Measurements from ENCODE around the gene GNB2. TPM values are rescaled to one million over a fixed set of nuclear protein-coding genes. Genes with fewer than 3 reads are reported as not detected.

The GNB2 gene
- total and polyA plus RNA-seq, 2 of the 13 experiments (the other 11 are each of a cell fraction or from before 2014, with no cell fraction given), result 48.3 to 67.1 TPM

GRCh38 chr7:100720671-100721504 lies 47.3 kb downstream of the GNB2 start (continued):
- no peak for TF ChIP-seq ETS1 (CRISPR knock-in tag; IDR thresholded peaks at IDR 0.05)
- TF ChIP-seq GTF2F1 (IDR thresholded peaks at IDR 0.05; ENCODE audit: low read length), result no peak
- no peak for TF ChIP-seq MEIS1 (CRISPR knock-in tag; IDR thresholded peaks at IDR 0.05; ENCODE audit: borderline replicate concordance)
- no peak for TF ChIP-seq PBX3 (CRISPR knock-in tag; IDR thresholded peaks at IDR 0.05; ENCODE audit: borderline replicate concordance)
- peak; percentile 54; the same call in 1 of the 2 replicates for TF ChIP-seq E2F1 (CRISPR knock-in tag; IDR thresholded peaks at IDR 0.05)
- TF ChIP-seq ELF3 (CRISPR knock-in tag; IDR thresholded peaks at IDR 0.05), result no peak
- TF ChIP-seq ATF3 (CRISPR knock-in tag; IDR thresholded peaks at IDR 0.05), result no peak
- TF ChIP-seq HNRNPLL (IDR thresholded peaks at IDR 0.05; ENCODE audit: low read depth, low read length, poor library complexity, severe bottlenecking), result peak; percentile 38
- no peak for TF ChIP-seq ZSCAN30 (CRISPR knock-in tag; IDR thresholded peaks at IDR 0.05)
- TF ChIP-seq KLF16 (CRISPR knock-in tag; IDR thresholded peaks at IDR 0.05), result no peak
- no peak for TF ChIP-seq STAT6 (CRISPR knock-in tag; IDR thresholded peaks at IDR 0.05; ENCODE audit: borderline replicate concordance)
- no peak for TF ChIP-seq KAT7 (CRISPR knock-in tag; IDR thresholded peaks at IDR 0.05; ENCODE audit: borderline replicate concordance)
- peak; percentile 25; the same call in 1 of the 2 replicates for TF ChIP-seq THAP8 (CRISPR knock-in tag; IDR thresholded peaks at IDR 0.05; ENCODE audit: borderline replicate concordance)
- TF ChIP-seq SSRP1 (CRISPR knock-in tag; IDR thresholded peaks at IDR 0.05), result no peak
- TF ChIP-seq XBP1 (CRISPR knock-in tag; IDR thresholded peaks at IDR 0.05), result no peak
- TF ChIP-seq MYC (CRISPR knock-in tag; IDR thresholded peaks at IDR 0.05; ENCODE audit: borderline replicate concordance), result peak; percentile 81; the same call in 1 of the 2 replicates
- TF ChIP-seq MYNN (CRISPR knock-in tag; IDR thresholded peaks at IDR 0.05; ENCODE audit: low read depth), result no peak
